ENCODE data around the gene IL15. TPM values are rescaled to one million over a fixed set of nuclear protein-coding genes. Genes with fewer than 3 reads are reported as not detected.

Gene IL15
- total and polyA plus RNA-seq, 2 experiments from 2014 or later, result not detected

GRCh38 chr4:141757287-141757686 is 120.9 kb downstream of the IL15 start:
- Histone ChIP-seq H3K27me3 (no peaks in the 10 kb centered on the region), H3K4me1 (ENCODE audit: low read depth) (no peaks in the 10 kb centered on the region), H3K36me3 (no peaks in the 10 kb centered on the region), H3K9me3 (ENCODE audit: low read depth) (no peaks in the 10 kb centered on the region), H3K27ac (no peak overlapping the region), H3K4me3 (no peak overlapping the region)
- DNase-seq (ENCODE audit: low read depth in 1 of 2, low spot score in 1 of 2), result peak in 1 of 2 donors; percentile 65
- no peak for TF ChIP-seq CTCF (IDR thresholded peaks at IDR 0.05; ENCODE audit: low read depth, low read length)

GRCh38 chr4:141759796-141760425 is 123.5 kb downstream of the IL15 start:
- Histone ChIP-seq H3K27me3 (no peaks in the 10 kb centered on the region), H3K36me3 (no peaks in the 10 kb centered on the region), H3K4me3 (no peak overlapping the region), H3K4me1 (ENCODE audit: low read depth) (no peaks in the 10 kb centered on the region), H3K9me3 (ENCODE audit: low read depth) (no peaks in the 10 kb centered on the region), H3K27ac (no peak overlapping the region)
- no peak for TF ChIP-seq CTCF (IDR thresholded peaks at IDR 0.05; ENCODE audit: low read depth, low read length)
- DNase-seq (ENCODE audit: low read depth in 1 of 2, low spot score in 1 of 2), result peak in 1 of 2 donors; percentile 62

GRCh38 chr4:141761926-141762325 is 125.5 kb downstream of the IL15 start:
- H3K4me3 ChIP-seq, result no peak overlapping the region
- DNase-seq (ENCODE audit: low read depth in 1 of 2, low spot score in 1 of 2), result no peak
- no peak overlapping the region for H3K27ac ChIP-seq
- no peaks in the 10 kb centered on the region for H3K4me1 ChIP-seq (ENCODE audit: low read depth)
- no peaks in the 10 kb centered on the region for H3K27me3 ChIP-seq
- H3K36me3 ChIP-seq, result no peaks in the 10 kb centered on the region
- TF ChIP-seq CTCF (IDR thresholded peaks at IDR 0.05; ENCODE audit: low read depth, low read length), result no peak
- H3K9me3 ChIP-seq (ENCODE audit: low read depth), result no peaks in the 10 kb centered on the region

GRCh38 chr4:141763374-141763773 is 127.0 kb downstream of the IL15 start:
- no peak overlapping the region for H3K4me3 ChIP-seq
- no peak overlapping the region for H3K27ac ChIP-seq
- H3K9me3 ChIP-seq (ENCODE audit: low read depth), result no peaks in the 10 kb centered on the region
- peak in 1 of 2 donors; percentile 9 for DNase-seq (ENCODE audit: low read depth in 1 of 2, low spot score in 1 of 2)
- TF ChIP-seq CTCF (IDR thresholded peaks at IDR 0.05; ENCODE audit: low read depth, low read length), result no peak
- H3K4me1 ChIP-seq (ENCODE audit: low read depth), result no peaks in the 10 kb centered on the region
- H3K27me3 ChIP-seq, result no peaks in the 10 kb centered on the region
- H3K36me3 ChIP-seq, result no peaks in the 10 kb centered on the region

GRCh38 chr4:141768954-141769353 is 132.6 kb downstream of the IL15 start:
- TF ChIP-seq CTCF (IDR thresholded peaks at IDR 0.05; ENCODE audit: low read depth, low read length), result no peak
- DNase-seq (ENCODE audit: low read depth in 1 of 2, low spot score in 1 of 2), result peak in 1 of 2 donors; percentile 46
- Histone ChIP-seq H3K27me3 (no peaks in the 10 kb centered on the region), H3K9me3 (ENCODE audit: low read depth) (no peaks in the 10 kb centered on the region), H3K4me1 (ENCODE audit: low read depth) (no peaks in the 10 kb centered on the region), H3K27ac (no peak overlapping the region), H3K4me3 (no peak overlapping the region), H3K36me3 (no peaks in the 10 kb centered on the region)

Data from cardiac muscle cell (in vitro differentiated cells and primary cell).